ENCODE measurements around the gene DGKQ.
"Not testable (repeated sequence)": the region's sequence is repeated elsewhere in the genome, so short reads cannot be mapped to it uniquely, and the experiment has no call there.

The DGKQ gene

GRCh38 chr4:929096-929765 is 44.1 kb downstream of the DGKQ start:
- no peak for DNase-seq

GRCh38 chr4:927566-927965 is 45.8 kb downstream of the DGKQ start:
- DNase-seq = not testable (repeated sequence)

- no peak for DNase-seq
These were observed 46.8 kb downstream of the DGKQ start for GRCh38 chr4:926538-926937.

- DNase-seq = no peak
These were observed 47.4 kb downstream of the DGKQ start for GRCh38 chr4:925771-926500.

- no peak for DNase-seq
These were observed 48.2 kb downstream of the DGKQ start for GRCh38 chr4:925171-925570.

GRCh38 chr4:924107-925096 is 49.0 kb downstream of the DGKQ start:
- no peak for DNase-seq

GRCh38 chr4:921830-922331 is 51.5 kb downstream of the DGKQ start:
- no peak for DNase-seq

GRCh38 chr4:919004-919680 is 54.2 kb downstream of the DGKQ start:
- DNase-seq = not testable (repeated sequence)

- not testable (repeated sequence) for DNase-seq
These were observed 54.8 kb downstream of the DGKQ start for GRCh38 chr4:918591-918990.

- DNase-seq = no peak
These were observed 55.4 kb downstream of the DGKQ start for GRCh38 chr4:917992-918391.

GRCh38 chr4:917466-917865 is 55.9 kb downstream of the DGKQ start:
- DNase-seq = no peak

GRCh38 chr4:915595-915994 is 57.8 kb downstream of the DGKQ start:
- no peak for DNase-seq

GRCh38 chr4:915041-915474 is 58.3 kb downstream of the DGKQ start:
- DNase-seq = no peak

- no peak for DNase-seq
These were observed 58.8 kb downstream of the DGKQ start for GRCh38 chr4:914531-914930.

- no peak for DNase-seq
These were observed 60.1 kb downstream of the DGKQ start for GRCh38 chr4:913280-913618.

- DNase-seq = peak in 16 of 51 donors; percentile 13 to 49 (median 24)
These were observed 60.7 kb downstream of the DGKQ start for GRCh38 chr4:912548-913279.

GRCh38 chr4:911871-912490 is 61.4 kb downstream of the DGKQ start:
- peak in 2 of 51 donors; percentile 25 to 34 for DNase-seq

- DNase-seq = no peak
These were observed 62.1 kb downstream of the DGKQ start for GRCh38 chr4:911221-911751.

GRCh38 chr4:910366-911091 is 62.8 kb downstream of the DGKQ start:
- no peak for DNase-seq
